T-helper 1 cell (primary cell): ENCODE results near the gene SHH.
A peak's percentile ranks its signal among the peaks of the same experiment; 100 is the strongest.

Source experiments
- DNase-seq, 5 donors: peaks; one replicate each; pipeline ENCODE4 v3.0.0-alpha.2; 2012 to 2020

Gene SHH

GRCh38 chr7:155790666-155791065 lies 21.6 kb downstream of the SHH start:
- no peak for DNase-seq

GRCh38 chr7:155789001-155789725 lies 23.1 kb downstream of the SHH start:
- no peak for DNase-seq

- DNase-seq, result no peak
These were observed 23.7 kb downstream of the SHH start for GRCh38 chr7:155788616-155789000.

- DNase-seq, result no peak
These were observed 25.0 kb downstream of the SHH start for GRCh38 chr7:155787171-155787851.

- DNase-seq, result no peak
These were observed 25.8 kb downstream of the SHH start for GRCh38 chr7:155786491-155786890.

GRCh38 chr7:155785536-155785935 lies 26.7 kb downstream of the SHH start:
- DNase-seq, result no peak

- no peak for DNase-seq
These were observed 29.8 kb downstream of the SHH start for GRCh38 chr7:155782466-155782865.

- no peak for DNase-seq
These were observed 30.8 kb downstream of the SHH start for GRCh38 chr7:155781433-155781832.

GRCh38 chr7:155780884-155781283 lies 31.4 kb downstream of the SHH start:
- DNase-seq, result no peak

- no peak for DNase-seq
These were observed 33.9 kb downstream of the SHH start for GRCh38 chr7:155778349-155778748.

GRCh38 chr7:155776606-155777005 lies 35.7 kb downstream of the SHH start:
- no peak for DNase-seq

GRCh38 chr7:155775691-155776090 lies 36.6 kb downstream of the SHH start:
- DNase-seq, result no peak

GRCh38 chr7:155774947-155775346 lies 37.3 kb downstream of the SHH start:
- DNase-seq, result no peak

- no peak for DNase-seq
These were observed 38.7 kb downstream of the SHH start for GRCh38 chr7:155773531-155773930.

GRCh38 chr7:155770241-155770640 lies 42.0 kb downstream of the SHH start:
- DNase-seq, result no peak

- DNase-seq, result no peak
These were observed 42.6 kb downstream of the SHH start for GRCh38 chr7:155769701-155770100.

GRCh38 chr7:155766966-155767916 lies 45.0 kb downstream of the SHH start:
- no peak for DNase-seq

- DNase-seq, result no peak
These were observed 45.9 kb downstream of the SHH start for GRCh38 chr7:155766386-155766785.

GRCh38 chr7:155765458-155765857 lies 46.8 kb downstream of the SHH start:
- DNase-seq, result no peak

- peak in 3 of 5 donors; percentile 13 to 77 (median 23) for DNase-seq
These were observed 47.8 kb downstream of the SHH start for GRCh38 chr7:155764438-155764793.

GRCh38 chr7:155763691-155764437 lies 48.4 kb downstream of the SHH start:
- DNase-seq, result peak in 3 of 5 donors; percentile 28 to 86 (median 36)

GRCh38 chr7:155763122-155763521 lies 49.1 kb downstream of the SHH start:
- DNase-seq, result no peak

GRCh38 chr7:155762655-155763054 lies 49.6 kb downstream of the SHH start:
- DNase-seq, result no peak
